OCI-LY7 (cell line): ENCODE measurements around the gene CREB3L1.

Experiments
- EZH2phosphoT487 ChIP-seq: fragments of 200-600 bp; sonication (generic); IDR thresholded peaks from 2 replicates; pipeline ENCODE4 v1.6.1; 2018; ENCODE audit warnings: low read depth, borderline replicate concordance, mild to moderate bottlenecking, mixed run types, antibody characterized with exemption, low read length, moderate library complexity, mixed read lengths
- TF ChIP-seq, protein P1 (sequence below): fragments of 200-600 bp; sonication (generic); conservative IDR thresholded peaks from 2 replicates; pipeline ENCODE4 v1.5.1; 2014; ENCODE audit warnings: mild to moderate bottlenecking, antibody characterized with exemption, low read length, moderate library complexity, mixed read lengths

DNA sequence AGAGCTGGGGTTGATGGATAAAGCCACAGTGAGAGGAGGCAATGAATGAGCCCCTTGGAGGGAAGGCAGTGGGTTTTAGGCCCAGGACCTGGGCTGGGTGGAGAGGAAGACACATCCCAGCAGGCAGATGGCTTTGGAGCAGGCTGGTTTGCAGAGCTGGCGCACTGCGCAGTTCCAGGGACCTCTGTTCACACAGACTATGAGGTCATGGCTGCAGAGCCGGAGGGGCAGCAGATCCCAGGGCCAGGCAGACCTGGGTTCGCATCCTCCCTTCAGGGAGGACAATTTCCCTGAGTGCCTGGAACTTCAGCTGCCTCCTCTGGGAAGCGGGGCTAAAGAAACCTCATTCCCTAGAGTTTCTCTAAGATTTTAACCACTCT is 41.6 kb downstream of the CREB3L1 start:
- TF ChIP-seq, protein P1, sequence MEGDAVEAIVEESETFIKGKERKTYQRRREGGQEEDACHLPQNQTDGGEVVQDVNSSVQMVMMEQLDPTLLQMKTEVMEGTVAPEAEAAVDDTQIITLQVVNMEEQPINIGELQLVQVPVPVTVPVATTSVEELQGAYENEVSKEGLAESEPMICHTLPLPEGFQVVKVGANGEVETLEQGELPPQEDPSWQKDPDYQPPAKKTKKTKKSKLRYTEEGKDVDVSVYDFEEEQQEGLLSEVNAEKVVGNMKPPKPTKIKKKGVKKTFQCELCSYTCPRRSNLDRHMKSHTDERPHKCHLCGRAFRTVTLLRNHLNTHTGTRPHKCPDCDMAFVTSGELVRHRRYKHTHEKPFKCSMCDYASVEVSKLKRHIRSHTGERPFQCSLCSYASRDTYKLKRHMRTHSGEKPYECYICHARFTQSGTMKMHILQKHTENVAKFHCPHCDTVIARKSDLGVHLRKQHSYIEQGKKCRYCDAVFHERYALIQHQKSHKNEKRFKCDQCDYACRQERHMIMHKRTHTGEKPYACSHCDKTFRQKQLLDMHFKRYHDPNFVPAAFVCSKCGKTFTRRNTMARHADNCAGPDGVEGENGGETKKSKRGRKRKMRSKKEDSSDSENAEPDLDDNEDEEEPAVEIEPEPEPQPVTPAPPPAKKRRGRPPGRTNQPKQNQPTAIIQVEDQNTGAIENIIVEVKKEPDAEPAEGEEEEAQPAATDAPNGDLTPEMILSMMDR: no peak
- no peak for TF ChIP-seq EZH2phosphoT487
